HG03108 (cell line): Measurements from ENCODE around the gene RNF220.

Source experiments
- ATAC-seq: cut with Tn5 transposase; IDR thresholded peaks from one replicate; pipeline ENCODE4 v1.9.1; 2021; ENCODE audit warnings: moderate library complexity; ENCODE audit not compliant: unreplicated experiment

Gene RNF220

DNA sequence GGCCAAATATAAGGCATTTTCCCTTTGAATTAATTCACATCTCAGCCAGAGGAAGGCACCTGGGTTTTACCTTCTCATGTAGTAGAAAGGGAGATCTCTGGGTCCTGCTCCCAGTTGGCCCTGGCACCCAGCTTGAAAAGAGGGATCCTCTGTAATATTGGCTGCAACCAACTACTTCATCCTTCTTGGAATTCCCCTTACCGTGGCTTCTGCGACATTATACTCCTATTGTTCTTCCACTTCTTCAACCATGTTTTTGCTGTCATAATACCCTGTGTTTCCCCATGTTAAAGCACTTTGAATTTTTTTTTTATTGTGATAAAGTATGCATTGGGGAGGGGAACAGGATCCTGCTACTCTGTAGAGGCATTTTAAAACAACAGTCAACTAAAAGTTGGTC lies 26.8 kb downstream of the RNF220 start:
- no peak for ATAC-seq

DNA sequence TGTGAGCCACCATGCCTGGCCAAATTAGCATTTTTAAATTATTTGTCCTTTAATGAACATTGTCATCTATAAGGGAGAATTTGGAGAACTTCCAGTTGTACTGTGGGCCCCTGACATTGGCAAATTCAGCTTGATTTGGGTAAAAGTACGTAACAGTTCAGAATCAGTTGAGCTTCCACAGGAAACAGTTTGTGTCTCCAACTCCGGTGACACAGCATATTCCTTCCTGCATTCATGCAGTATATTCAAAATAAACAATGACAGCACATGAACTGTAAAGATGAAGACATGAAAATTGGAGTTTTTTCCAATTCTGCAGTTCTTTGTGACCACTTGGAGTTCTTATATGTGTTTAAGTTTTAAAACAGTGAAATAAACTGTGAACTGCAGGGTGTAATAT lies 28.2 kb downstream of the RNF220 start:
- ATAC-seq: no peak

DNA sequence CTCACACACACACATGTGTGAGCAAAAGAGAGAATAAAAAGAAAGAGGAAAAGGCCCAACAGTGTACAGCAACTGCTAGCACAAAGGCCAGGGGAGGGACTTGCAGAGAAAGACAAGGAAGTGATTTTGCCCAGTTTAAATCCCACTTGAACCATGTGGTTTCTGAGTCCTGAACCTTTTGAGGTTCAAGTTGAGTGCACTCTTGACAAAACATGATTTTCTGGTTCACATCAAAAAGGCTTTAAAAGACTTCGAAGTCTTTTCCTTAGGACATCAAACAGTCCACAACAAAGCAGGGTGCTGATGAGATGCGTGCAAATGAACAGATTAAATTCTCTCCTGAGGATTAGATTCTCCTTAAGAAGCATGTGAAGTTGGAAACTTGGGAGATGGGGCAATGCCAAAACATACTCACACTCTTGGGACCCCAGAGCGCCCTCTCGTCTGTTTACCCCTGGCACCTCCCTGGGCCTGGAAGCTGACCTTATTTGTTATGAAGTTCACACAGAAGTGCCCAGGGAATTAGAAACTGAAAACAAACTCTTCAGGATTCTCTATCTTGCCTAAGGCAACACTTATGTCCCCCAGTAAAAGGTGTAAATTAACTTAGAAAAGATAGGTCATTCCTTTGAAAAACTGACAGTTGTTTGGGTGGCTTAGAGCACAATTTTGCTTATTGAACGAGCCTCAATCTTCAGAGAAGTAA lies 31.5 kb downstream of the RNF220 start:
- ATAC-seq: no peak

DNA sequence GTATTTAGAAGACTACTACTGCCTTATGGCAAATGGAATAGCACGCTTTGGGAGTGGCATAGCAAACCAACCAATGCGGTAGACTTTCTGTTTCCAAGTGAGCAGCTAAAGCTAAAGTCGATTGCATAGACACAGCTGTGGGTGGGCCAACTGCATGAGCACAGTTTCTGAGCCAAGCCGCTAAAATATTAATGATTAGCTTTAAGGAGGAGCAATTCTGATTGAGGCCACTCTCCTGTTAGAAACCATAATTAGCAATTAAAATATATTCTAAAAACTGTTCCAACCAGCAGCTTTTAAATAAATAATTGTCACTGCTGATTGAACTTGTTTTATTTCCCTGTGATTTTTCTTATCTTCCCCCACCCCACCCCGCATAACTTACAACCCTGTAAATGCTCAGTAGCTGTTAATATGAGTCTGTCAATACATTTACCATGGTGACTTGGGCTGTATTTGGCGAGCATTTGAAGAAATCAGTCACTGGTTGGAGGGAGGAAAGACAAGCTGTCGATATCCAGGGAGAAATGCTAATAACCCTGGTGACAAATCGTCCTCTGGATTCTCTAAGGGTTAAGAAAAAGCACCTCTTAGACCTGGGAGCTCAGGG lies 32.2 kb downstream of the RNF220 start:
- no peak for ATAC-seq

DNA sequence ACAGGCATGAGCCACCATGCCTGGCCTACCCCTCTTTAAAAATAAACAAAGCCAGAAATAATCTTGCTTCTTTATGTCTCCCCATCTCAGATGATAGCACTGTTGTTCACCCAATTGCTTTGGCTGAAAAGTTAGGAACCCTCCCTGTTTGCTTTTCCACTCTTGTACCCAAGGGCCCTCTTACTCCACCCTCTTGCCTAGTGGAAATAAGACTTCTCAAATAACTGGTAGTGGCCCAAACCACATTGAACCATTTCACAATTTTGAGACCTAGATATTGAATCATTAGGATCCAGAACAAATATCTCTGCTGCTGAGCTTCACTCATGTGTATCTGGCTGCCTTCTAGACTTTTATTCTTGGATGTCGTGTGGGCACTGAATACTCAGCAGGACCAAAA lies 37.7 kb downstream of the RNF220 start:
- ATAC-seq: no peak

DNA sequence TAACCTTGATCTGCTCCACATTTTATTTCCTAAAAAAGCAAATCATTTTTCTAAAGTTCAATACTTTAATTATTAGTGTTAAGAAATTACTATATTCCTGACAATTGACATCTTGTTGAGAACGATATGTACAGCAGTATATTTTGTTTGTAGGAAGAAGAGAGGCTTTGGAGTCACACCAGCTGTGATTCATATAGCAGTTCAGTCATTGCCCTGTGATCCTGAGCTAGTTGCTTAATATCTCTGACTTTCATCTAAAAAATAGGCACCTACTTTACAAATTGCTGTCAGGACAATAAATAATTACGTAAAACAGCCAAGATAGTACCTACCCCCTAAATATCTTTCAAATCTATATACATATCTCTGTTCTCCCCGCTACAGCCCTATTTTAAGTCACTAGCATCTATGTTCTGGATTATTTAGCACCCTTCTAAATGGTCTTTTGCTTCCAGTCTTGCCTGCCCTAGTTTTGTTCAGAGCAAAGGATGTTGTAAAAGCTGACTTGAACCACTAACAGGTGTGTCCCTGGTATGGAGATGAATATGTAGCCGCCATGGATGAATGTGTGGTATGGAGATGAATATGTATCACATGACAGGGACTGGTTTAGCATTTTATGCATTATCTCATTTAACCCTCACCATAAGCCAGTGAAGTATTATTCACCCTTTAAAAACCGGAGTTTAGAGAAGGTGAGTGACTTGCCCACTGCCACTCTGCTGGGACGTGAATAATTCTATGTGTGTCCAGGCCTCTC lies 42.2 kb downstream of the RNF220 start:
- no peak for ATAC-seq

DNA sequence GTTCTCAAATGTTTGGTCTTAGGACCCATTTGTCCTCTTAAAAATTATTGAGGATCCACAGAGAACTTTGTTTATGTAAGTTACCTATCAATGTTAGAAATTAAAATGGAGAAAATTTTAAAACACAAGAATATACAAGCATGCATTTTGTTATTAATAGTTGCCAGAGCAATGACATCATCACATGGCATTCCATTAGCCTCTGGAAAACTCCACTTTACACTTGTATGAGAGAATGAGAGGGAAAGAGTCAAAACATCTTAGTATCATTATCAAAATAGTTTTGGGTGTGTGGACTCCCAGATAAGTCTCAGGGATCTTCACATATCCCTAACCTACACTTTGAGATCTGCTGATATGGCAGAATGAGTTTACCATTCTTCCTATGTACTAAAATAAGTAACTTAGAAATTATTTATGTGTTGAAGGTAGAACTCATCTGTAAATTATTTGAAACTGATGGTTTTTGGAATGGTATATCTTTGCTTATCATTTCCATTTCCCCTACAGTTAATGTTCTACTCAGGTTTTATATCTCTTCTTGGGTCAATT lies 48.8 kb downstream of the RNF220 start:
- no peak for ATAC-seq

DNA sequence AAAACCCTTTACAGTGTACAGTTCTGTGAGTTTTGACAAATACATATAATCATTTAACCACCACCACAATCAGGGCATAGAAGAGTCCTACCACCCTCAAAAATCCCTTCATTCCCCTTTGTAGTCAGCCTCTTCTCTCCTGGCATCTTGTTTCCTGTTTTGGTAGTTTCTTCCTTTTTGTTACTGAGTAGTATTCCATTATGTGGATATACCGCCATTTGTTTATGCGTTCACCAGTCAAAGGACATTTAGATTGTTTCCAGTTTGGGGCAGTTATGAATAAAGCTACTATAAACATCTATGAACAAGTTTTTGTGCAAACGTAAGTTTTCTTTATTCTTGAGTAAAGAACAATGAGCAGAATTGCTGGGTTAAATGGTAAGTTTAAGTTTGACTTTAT lies 49.6 kb downstream of the RNF220 start:
- ATAC-seq: no peak

DNA sequence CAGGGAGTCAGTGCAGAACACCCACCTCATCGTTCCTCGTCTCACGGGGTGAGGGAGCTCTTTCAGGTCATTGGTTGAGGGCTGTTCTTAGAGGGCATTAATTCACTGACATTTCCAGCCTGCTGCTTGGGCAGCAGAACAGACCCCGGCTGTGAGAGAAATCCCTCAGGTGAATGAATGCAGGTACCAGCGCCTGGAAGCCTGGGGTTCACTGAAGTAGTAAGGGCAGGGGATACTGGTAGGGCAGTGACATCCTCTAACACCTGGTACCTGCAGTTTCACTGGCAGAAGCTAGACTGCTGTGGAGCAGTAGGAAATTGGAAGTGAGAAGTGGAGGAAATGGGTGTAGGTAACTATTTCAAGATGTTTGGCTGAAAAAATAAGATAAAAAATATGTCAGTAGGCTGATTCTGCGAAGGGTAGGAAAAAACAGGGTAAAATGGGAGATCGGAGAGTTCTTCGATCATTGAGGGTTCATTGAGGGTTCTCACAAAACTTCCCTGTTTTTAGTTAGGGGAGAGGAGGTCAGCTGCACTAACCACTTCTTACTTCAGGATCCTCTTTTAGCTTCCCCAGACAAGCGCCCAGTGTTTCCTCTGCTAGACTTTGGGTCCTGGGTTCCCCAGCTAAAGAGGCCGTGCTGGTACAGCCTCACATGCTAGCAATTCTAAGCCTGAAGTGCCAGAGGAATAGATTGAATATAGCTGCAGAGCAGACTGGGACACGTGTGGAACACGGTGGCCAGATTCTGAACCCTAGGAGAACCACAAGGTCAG lies 55.2 kb downstream of the RNF220 start:
- ATAC-seq: no peak

DNA sequence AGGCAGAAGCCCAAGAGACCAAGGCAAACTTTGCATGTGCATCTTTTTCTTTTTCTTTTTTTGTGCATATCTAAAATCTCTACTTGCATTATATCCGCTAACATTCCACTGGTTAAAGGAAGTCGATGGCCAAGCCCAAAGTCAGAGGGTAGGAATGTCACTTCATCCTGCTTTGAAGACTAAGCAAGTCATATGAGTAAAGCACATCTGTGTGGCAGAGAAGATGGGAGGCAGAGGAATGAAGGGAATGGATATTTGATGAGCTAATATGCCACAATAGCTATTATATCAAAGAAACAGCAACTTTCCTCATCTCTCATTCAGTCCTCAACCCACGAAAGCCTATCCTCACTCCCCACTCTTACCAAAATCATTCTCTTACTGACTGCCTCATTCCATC lies 59.3 kb downstream of the RNF220 start:
- ATAC-seq: no peak

DNA sequence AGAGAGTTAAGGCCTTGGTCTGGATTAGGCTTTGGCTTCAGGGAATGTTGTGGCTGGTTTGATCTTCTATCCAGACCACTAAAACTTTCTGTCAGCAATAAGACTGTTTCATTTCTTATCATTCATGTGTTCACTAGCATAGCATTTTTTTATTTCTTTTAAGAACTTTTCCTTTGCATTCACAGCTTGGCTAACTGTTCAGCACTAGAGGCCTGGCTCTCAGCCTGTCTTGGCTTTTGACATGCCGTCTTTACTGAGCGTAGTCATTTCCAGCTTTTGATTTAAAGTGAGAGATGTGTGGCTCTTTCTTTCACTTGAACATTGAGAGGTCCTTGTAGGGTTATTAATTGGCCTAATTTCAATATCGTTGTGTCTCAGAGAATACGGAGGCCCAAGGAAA lies 62.5 kb downstream of the RNF220 start:
- ATAC-seq: no peak

DNA sequence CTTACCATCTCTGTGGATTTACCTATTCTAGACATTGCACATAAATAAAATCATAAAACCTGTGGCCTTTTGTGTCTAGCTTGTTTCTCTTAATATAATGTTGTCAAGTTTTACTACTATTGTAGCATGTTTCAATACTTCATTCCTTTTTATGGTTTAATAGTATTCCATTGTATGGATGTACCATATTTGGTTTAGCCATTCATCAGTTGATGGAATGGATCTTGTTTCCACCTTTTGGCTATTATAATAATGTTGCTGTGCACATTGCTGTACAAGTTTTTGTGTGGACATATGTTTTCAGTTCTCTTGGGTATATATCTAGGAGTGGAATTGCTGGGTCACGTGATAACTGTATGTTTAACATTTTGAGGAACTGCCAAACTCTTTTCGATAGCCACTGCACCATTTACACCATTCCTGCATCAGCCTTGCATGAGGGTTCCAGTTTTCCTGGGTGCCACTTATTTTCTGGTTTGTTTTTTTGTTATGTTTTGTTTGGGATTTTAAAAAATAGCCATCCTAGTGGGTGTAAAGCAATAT lies 66.9 kb downstream of the RNF220 start:
- ATAC-seq: no peak

DNA sequence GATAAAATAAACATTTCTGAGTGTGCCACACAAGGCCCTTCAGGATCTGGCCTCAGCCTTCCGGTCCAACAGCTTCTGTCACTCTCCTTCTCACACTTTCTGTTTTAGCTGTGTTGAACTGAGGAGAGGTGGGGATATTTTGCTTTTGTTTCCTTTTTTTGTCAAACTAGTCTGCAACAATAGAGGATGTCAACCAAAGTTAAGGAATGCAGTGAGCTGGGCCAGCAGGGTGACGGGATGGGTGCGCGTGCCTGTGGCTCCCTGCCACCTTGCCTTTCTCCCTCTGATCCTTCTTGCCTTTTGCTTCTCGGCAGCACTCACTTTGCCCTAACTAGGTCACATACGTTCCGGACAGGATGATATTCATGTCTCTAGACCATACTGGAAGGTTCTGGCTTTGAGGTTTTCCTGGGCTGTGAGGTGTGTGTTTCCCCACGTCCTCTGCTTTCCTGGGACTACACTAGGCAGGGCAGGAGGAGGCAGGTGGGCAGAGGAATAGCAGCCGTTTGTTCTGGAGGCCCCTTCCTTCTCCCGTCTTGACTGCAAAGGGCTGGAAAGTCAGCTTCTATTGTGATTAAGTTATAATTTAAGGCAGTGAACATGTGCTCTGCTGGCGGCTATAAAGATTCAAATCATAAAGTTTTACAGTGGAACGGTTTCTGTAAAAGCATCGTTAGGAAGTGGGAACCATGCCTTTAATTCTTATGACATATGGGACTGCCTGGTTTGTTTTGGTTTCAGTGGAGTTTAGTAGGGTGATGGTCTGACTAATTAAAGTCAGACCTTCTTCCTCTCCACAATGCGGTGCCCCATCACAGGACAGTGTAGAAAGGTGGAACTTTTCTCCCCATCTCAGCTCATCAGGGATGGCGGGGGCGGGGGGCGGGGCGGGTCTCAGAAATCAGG lies 67.8 kb downstream of the RNF220 start:
- ATAC-seq: no peak

DNA sequence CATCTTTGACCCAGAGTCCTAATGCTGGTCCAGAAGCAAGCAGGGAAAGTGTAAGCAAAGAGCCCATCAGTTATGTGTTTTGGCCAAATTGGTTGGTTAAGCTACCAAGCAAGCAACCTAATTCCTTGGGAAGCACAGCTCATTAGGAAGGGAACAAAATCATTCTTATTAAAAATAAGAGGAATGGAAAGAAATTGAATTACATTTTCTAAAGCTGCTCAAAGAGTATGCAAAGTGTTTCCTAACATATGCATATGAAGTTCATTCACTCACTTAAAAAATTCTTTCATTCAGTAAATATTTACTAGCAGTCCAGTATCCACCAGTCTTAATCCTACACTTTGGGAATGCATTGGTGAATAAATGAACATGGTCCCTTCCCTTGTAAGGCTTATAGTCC lies 71.8 kb downstream of the RNF220 start:
- ATAC-seq: no peak

DNA sequence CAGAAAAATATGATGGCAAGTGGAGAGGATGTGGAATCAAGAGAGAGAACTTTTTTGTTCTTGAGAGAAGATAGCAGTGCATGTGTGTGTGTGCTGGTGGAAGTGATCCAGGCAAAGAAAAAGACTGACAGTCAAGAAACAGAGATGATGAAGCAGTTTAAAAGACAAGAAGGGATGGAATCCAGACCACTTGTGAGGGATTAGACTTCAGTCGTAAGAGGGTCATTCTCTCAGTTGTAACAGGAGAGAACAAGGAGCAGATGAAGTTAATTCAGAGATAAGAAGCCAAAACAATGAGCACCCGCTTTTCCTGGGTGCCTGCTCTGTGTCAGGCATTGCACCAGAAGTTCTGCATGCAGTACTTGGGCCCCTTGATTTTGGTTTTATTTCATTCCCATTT lies 76.6 kb downstream of the RNF220 start:
- ATAC-seq: no peak

DNA sequence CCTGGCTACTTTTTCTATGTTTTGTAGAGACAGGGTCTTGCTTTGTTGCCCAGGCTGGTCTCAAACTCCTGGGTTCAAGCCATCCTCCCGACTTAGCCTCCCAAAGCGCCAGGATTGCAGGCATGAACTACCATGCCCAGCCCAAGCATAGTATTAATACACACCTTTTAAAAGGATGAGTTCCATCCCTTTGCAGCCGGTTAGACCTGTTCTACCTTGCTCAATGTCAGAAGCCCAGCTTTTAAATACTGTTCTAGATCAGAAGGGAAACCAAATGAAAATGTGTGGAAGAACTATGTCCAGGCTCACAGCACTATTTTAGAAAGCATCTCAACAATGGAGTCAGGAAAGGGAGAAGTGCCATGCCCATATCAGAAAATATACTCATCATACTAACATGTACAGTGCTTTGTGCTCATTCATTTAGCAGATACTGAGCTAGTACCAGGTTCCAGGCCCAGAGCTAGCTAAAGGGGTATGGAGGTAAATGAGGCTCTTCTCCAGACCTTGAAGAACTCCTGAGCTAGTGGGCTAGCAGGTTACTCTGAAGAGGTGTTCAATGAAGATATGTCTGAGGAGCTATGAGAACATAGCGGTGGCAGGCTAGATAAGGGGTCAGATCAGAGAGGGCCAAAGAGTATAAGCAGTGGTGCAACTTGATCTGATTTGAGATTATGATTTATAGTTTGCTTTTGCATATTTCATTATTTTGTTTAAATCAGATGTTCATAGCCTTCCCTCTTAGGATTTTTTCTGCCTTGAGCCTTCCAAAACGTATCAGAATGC lies 78.2 kb downstream of the RNF220 start:
- no peak for ATAC-seq

DNA sequence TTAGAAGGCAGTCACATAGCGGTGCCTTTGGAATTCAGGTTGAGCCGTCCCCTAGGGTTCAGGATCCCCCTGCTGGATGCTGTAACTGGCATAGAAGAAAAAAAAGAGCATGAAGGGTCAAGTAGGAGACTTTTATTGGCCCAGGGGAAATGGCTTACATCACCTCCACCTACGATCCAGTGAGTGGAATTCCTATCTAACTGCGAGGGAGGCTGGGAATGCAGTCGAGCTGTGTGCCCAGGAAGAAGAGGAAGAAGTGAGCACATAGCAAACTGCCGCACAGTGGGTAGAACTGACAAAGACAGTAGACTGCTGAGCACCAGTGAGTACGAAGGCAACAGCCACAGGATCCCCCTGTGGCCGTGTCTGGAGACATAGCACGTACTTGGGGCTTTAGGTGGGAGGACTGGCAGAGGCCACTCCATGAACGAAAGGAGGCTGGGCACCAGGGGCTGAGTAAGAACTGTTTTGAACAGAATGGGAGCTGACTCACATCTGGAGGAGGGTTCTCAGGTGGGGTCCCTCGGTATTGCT lies 79.2 kb downstream of the RNF220 start:
- no peak for ATAC-seq

DNA sequence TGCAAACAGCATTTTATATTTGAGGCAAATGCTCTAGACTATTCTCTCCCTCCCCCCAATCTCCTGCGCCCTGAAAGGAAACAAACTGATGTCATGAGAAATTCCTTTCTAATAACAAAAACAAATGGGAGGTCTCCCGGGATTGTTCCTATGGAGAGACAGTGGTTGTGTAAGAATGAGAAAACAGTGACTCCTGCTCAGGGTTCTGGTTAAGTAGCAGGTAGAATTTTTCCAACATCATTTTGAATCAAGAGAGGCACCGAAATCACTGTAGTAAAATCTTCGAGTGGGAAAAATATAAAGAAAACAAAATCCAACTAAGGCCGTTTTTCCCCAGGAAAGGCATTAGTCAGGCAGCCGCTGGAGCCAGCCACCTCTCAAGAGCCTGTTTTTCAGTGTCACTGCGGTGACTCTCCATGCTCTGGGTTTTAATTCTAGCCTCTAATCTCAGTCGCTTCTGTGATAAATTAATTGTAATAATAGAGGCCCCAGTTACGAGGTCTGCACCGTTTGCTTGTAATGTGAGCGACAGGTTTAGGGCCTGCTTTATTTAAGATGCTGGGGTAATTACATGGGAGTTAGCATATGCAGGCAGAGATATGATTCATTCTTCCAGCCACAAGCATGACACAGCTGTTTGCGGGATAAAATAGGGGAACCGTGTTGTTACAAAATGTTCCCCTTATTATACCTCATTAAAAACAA lies 80.3 kb downstream of the RNF220 start:
- no peak for ATAC-seq
